ENCODE data around the gene STAG3.
"Not testable (repeated sequence)": the region's sequence is repeated elsewhere in the genome, so short reads cannot be mapped to it uniquely, and the experiment has no call there.

STAG3 gene

DNA sequence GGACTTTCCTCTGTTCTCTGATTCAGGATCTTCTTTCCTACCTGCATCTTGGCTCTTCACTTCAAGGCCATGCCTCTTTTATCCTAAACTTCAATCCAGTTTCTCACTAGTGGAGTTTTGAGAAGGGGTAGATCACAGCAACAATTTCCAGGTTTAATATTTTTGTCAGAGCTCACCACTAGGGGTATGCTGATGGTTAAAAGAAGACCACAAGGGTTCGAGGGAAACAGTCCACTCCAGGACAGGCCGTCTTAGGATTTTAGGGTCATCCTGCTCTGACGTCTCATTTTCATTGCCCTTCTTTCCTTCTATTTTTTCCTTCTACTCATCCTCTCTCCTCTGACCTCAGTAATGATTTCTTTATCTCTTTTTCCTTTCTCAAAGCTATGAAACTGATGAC lies 11.3 kb downstream of the STAG3 start:
- no peak overlapping the region for H3K27ac ChIP-seq (ENCODE audit: low read length)
- no peaks in the 10 kb centered on the region for H3K36me3 ChIP-seq (replicated peaks; ENCODE audit: low read depth, low read length)
- H3K9ac ChIP-seq (ENCODE audit: low read length): no peak overlapping the region
- H3K4me1 ChIP-seq (ENCODE audit: low read length): peaks cover 28% of the 10 kb centered on the region
- no peaks in the 10 kb centered on the region for H4K20me1 ChIP-seq (ENCODE audit: insufficient read depth, low read length)
- H3K9me3 ChIP-seq (ENCODE audit: insufficient read depth, low read length): no peaks in the 10 kb centered on the region
- H3K4me3 ChIP-seq (ENCODE audit: low read length): no peak overlapping the region
- no peaks in the 10 kb centered on the region for H3K79me2 ChIP-seq (ENCODE audit: low read length)
- TF ChIP-seq EZH2phosphoT487 (IDR thresholded peaks at IDR 0.05; ENCODE audit: low read depth): no peak
- TF ChIP-seq, protein P1, sequence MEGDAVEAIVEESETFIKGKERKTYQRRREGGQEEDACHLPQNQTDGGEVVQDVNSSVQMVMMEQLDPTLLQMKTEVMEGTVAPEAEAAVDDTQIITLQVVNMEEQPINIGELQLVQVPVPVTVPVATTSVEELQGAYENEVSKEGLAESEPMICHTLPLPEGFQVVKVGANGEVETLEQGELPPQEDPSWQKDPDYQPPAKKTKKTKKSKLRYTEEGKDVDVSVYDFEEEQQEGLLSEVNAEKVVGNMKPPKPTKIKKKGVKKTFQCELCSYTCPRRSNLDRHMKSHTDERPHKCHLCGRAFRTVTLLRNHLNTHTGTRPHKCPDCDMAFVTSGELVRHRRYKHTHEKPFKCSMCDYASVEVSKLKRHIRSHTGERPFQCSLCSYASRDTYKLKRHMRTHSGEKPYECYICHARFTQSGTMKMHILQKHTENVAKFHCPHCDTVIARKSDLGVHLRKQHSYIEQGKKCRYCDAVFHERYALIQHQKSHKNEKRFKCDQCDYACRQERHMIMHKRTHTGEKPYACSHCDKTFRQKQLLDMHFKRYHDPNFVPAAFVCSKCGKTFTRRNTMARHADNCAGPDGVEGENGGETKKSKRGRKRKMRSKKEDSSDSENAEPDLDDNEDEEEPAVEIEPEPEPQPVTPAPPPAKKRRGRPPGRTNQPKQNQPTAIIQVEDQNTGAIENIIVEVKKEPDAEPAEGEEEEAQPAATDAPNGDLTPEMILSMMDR (IDR thresholded peaks at IDR 0.05; ENCODE audit: low read depth, low read length): peak; percentile 6; the same call in 1 of the 2 replicates
- H3K27me3 ChIP-seq (ENCODE audit: low read depth, low read length): 0 out of 2 replicates have a peak, but pooled peaks cover 3% of the 10 kb centered on the region
- no peak overlapping the region for H2AFZ ChIP-seq (ENCODE audit: low read depth, low read length)
- H3K4me2 ChIP-seq (ENCODE audit: low read length): no peak overlapping the region

DNA sequence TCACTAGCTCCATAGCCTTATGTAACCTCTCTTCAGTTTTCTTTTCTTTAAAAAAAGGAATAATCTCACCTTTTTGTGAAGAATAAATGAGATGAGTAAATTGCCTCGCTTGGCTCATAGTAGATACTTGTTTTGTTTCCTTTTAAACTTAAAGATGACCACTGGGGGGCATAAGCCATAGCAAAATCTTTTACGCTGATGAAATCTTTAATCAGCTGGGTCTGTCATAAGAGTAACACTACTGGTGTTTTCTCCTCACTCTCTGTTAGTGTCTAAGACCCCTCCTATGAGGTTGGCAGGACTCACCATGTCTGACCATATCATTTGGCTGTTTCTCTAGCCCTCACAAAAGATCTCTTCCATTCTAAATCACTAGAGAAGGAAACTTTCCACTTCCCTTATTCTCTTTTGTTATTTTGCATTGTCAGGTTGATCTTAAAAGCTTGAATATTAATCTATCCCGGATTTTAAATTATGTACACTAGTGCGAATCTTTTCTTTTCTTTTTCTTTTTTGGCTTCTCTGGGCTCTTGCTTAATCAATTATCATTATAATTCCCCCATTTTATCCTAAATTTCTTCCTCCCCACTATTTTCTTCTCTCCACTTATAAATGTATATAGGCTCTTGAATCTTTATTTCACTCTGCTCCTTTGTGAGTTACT lies 12.5 kb downstream of the STAG3 start:
- H3K27ac ChIP-seq (ENCODE audit: low read length): no peak overlapping the region
- H3K36me3 ChIP-seq (replicated peaks; ENCODE audit: low read depth, low read length): no peaks in the 10 kb centered on the region
- no peak overlapping the region for H2AFZ ChIP-seq (ENCODE audit: low read depth, low read length)
- H3K4me2 ChIP-seq (ENCODE audit: low read length): peak overlapping the region; percentile 47
- no peaks in the 10 kb centered on the region for H3K79me2 ChIP-seq (ENCODE audit: low read length)
- H3K9ac ChIP-seq (ENCODE audit: low read length): no peak overlapping the region
- H3K4me3 ChIP-seq (ENCODE audit: low read length): no peak overlapping the region
- H4K20me1 ChIP-seq (ENCODE audit: insufficient read depth, low read length): no peaks in the 10 kb centered on the region
- 0 out of 2 replicates have a peak, but pooled peaks cover 3% of the 10 kb centered on the region for H3K27me3 ChIP-seq (ENCODE audit: low read depth, low read length)
- peaks cover 39% of the 10 kb centered on the region for H3K4me1 ChIP-seq (ENCODE audit: low read length)
- TF ChIP-seq, protein P1 (IDR thresholded peaks at IDR 0.05; ENCODE audit: low read depth, low read length): peak; percentile 67
- no peak for TF ChIP-seq EZH2phosphoT487 (IDR thresholded peaks at IDR 0.05; ENCODE audit: low read depth)
- H3K9me3 ChIP-seq (ENCODE audit: insufficient read depth, low read length): no peaks in the 10 kb centered on the region

DNA sequence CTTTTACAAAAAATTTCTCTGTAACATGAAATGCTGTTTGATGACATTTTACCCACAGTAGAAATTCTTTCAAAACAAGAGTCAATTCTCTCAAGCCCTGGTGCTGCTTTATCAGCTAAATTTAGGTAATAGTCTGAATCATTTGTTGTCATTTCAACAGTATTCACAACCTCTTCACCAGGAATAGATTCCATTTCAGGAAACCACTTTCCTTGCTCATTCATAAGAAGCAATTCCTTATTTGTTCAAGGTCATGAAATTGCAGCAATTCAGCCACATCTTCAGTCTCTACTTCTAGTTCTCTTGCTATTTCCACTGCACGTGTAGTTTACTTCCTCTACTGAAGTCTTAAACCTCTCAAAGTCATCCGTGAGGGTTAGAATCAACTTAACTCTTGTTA lies 14.1 kb downstream of the STAG3 start:
- no peaks in the 10 kb centered on the region for H3K36me3 ChIP-seq (replicated peaks; ENCODE audit: low read depth, low read length)
- no peak for TF ChIP-seq EZH2phosphoT487 (IDR thresholded peaks at IDR 0.05; ENCODE audit: low read depth)
- TF ChIP-seq, protein P1 (IDR thresholded peaks at IDR 0.05; ENCODE audit: low read depth, low read length): no peak
- H3K9me3 ChIP-seq (ENCODE audit: insufficient read depth, low read length): no peaks in the 10 kb centered on the region
- peaks cover 52% of the 10 kb centered on the region for H3K4me1 ChIP-seq (ENCODE audit: low read length)
- no peaks in the 10 kb centered on the region for H4K20me1 ChIP-seq (ENCODE audit: insufficient read depth, low read length)
- H2AFZ ChIP-seq (ENCODE audit: low read depth, low read length): peak overlapping the region; percentile 87
- no peaks in the 10 kb centered on the region for H3K79me2 ChIP-seq (ENCODE audit: low read length)
- H3K4me2 ChIP-seq (ENCODE audit: low read length): peak overlapping the region; percentile 16; the same call in 1 of the 2 replicates
- 0 out of 2 replicates have a peak, but pooled peaks cover 3% of the 10 kb centered on the region for H3K27me3 ChIP-seq (ENCODE audit: low read depth, low read length)
- H3K27ac ChIP-seq (ENCODE audit: low read length): no peak overlapping the region
- H3K9ac ChIP-seq (ENCODE audit: low read length): no peak overlapping the region
- no peak overlapping the region for H3K4me3 ChIP-seq (ENCODE audit: low read length)

DNA sequence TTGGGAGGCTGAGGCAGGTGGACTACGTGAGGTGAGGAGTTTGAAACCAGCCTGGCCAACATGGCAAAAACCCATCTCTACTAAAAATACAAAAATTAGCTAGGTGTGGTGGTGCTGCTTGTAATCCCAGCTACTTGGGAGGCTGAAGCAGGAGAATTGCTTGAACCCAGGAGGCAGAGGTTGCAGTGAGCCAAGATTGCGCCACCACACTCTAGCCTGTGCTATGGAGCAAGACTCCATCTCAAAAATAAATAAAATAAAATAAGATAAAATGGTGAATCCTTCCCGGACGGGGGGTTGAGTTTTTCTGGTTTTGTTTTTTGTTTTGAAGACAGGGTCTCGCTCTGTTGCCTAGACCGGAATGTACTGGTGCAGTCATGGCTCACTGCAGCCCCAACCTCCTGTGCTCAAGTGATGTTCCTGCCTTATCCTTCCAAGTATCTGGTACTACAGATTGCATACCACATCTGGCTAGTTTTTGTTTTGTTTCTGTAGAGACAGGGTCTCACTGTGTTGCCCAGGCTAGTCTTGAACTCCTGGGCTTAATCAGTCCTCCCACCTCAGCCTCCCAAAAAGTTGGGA lies 14.7 kb downstream of the STAG3 start:
- not testable (repeated sequence) for H3K9ac ChIP-seq (ENCODE audit: low read length); H4K20me1 ChIP-seq (ENCODE audit: insufficient read depth, low read length); H3K36me3 ChIP-seq (replicated peaks; ENCODE audit: low read depth, low read length); H3K4me3 ChIP-seq (ENCODE audit: low read length); H3K4me2 ChIP-seq (ENCODE audit: low read length); H3K27ac ChIP-seq (ENCODE audit: low read length); H3K27me3 ChIP-seq (ENCODE audit: low read depth, low read length); H3K79me2 ChIP-seq (ENCODE audit: low read length); H3K9me3 ChIP-seq (ENCODE audit: insufficient read depth, low read length)
- Histone ChIP-seq H3K4me1 (ENCODE audit: low read length) (peaks cover 52% of the 10 kb centered on the region), H2AFZ (ENCODE audit: low read depth, low read length) (peak overlapping the region; percentile 87)

Data from OCI-LY3 (cell line).